DOHH2 (cell line): Measurements from ENCODE around the gene FOS.

Experiments
- H3F3A ChIP-seq: fragments of 200-600 bp; sonication (generic), shearing (Covaris generic); 2 replicates; pipeline ENCODE4 v1.6.0; 2016; ENCODE audit warnings: antibody characterized with exemption, mild to moderate bottlenecking; ENCODE audit not compliant: control insufficient read depth, insufficient read depth
- H3K27ac ChIP-seq: fragments of 200-600 bp; sonication (generic); 2 replicates; pipeline ENCODE4 v1.5.1; 2014; ENCODE audit warnings: low read depth, mild to moderate bottlenecking, low read length, moderate library complexity
- H3K27me3 ChIP-seq: fragments of 200-600 bp; sonication (generic); 2 replicates; pipeline ENCODE4 v1.6.1; 2014; ENCODE audit warnings: mild to moderate bottlenecking, low read length, mixed read lengths; ENCODE audit not compliant: control insufficient read depth
- H3K36me3 ChIP-seq: fragments of 200-600 bp; sonication (generic); 2 replicates; pipeline ENCODE4 v1.6.1; 2014; ENCODE audit warnings: mild to moderate bottlenecking, low read length, moderate library complexity, mixed read lengths; ENCODE audit not compliant: control insufficient read depth
- H3K4me1 ChIP-seq: fragments of 200-600 bp; sonication (generic); 2 replicates; pipeline ENCODE4 v1.6.1; 2014; ENCODE audit warnings: mild to moderate bottlenecking, low read length, mixed read lengths; ENCODE audit not compliant: control insufficient read depth
- H3K4me2 ChIP-seq: fragments of 200-600 bp; sonication (generic); 2 replicates; pipeline ENCODE4 v1.6.0; 2014; ENCODE audit warnings: mild to moderate bottlenecking, low read length, moderate library complexity
- H3K4me3 ChIP-seq: fragments of 200-600 bp; sonication (generic); 2 replicates; pipeline ENCODE4 v1.5.1; 2014; ENCODE audit warnings: mild to moderate bottlenecking, low read length, mixed read lengths
- H3K79me2 ChIP-seq: fragments of 200-600 bp; sonication (generic); 2 replicates; pipeline ENCODE4 v1.6.1; 2014; ENCODE audit warnings: mild to moderate bottlenecking, low read length, mixed read lengths; ENCODE audit not compliant: control insufficient read depth
- H3K9me2 ChIP-seq: fragments of 200-600 bp; sonication (generic); replicated peaks from 2 replicates; pipeline ENCODE4 v1.6.1; 2014; ENCODE audit warnings: mild to moderate bottlenecking, low read length, mixed read lengths; ENCODE audit not compliant: control insufficient read depth
- H3K9me3 ChIP-seq: fragments of 200-600 bp; sonication (generic); 2 replicates; pipeline ENCODE4 v1.6.1; 2014; ENCODE audit warnings: antibody characterized with exemption, low read length, mixed read lengths; ENCODE audit not compliant: control insufficient read depth, insufficient read depth
- H4K20me1 ChIP-seq: fragments of 200-600 bp; sonication (generic); 2 replicates; pipeline ENCODE4 v1.6.0; 2014; ENCODE audit warnings: low read depth, mild to moderate bottlenecking, antibody characterized with exemption, low read length, moderate library complexity; ENCODE audit not compliant: control insufficient read depth, insufficient read depth
- CTCF ChIP-seq: fragments of 200-600 bp; sonication (generic); IDR thresholded peaks from one replicate; pipeline ENCODE4 v1.5.1; 2014; ENCODE audit warnings: antibody characterized with exemption, mild to moderate bottlenecking, low read depth, low read length; ENCODE audit not compliant: poor library complexity, severe bottlenecking
- EZH2phosphoT487 ChIP-seq: fragments of 200-600 bp; sonication (generic); IDR thresholded peaks from 2 replicates; pipeline ENCODE4 v1.6.1; 2017; ENCODE audit warnings: borderline replicate concordance, mild to moderate bottlenecking, antibody characterized with exemption, low read length, moderate library complexity, mixed read lengths

Gene FOS

GRCh38 chr14:75283833-75284563, 5.4 kb downstream of the FOS start:
- no peak overlapping the region for H3K27ac ChIP-seq
- peaks cover 19% of the 10 kb centered on the region for H3K4me1 ChIP-seq
- no peaks in the 10 kb centered on the region for H3K36me3 ChIP-seq
- H3K79me2 ChIP-seq = no peaks in the 10 kb centered on the region
- no peaks in the 10 kb centered on the region for H3K9me2 ChIP-seq
- no peak overlapping the region for H3K4me3 ChIP-seq
- no peaks in the 10 kb centered on the region for H3F3A ChIP-seq
- no peaks in the 10 kb centered on the region for H3K9me3 ChIP-seq
- H3K27me3 ChIP-seq = peaks cover 51% of the 10 kb centered on the region
- peaks cover 9% of the 10 kb centered on the region for H4K20me1 ChIP-seq
- TF ChIP-seq CTCF (no peak), EZH2phosphoT487 (no peak)
- H3K4me2 ChIP-seq = no peak overlapping the region

- Histone ChIP-seq H3K4me3 (no peak overlapping the region), H3K79me2 (no peaks in the 10 kb centered on the region), H3K36me3 (no peaks in the 10 kb centered on the region), H3K4me1 (peaks cover 7% of the 10 kb centered on the region), H3K9me2 (no peaks in the 10 kb centered on the region), H3K9me3 (no peaks in the 10 kb centered on the region), H3K27me3 (peaks cover 48% of the 10 kb centered on the region), H4K20me1 (peaks cover 3% of the 10 kb centered on the region), H3F3A (no peaks in the 10 kb centered on the region), H3K4me2 (no peak overlapping the region), H3K27ac (no peak overlapping the region)
- TF ChIP-seq CTCF = no peak
- TF ChIP-seq EZH2phosphoT487 = no peak
Observed at GRCh38 chr14:75285331-75285730, 6.7 kb downstream of the FOS start.

GRCh38 chr14:75286313-75286712, 7.7 kb downstream of the FOS start:
- H4K20me1 ChIP-seq = no peaks in the 10 kb centered on the region
- peaks cover 7% of the 10 kb centered on the region for H3K4me1 ChIP-seq
- no peak for TF ChIP-seq EZH2phosphoT487
- no peak for TF ChIP-seq CTCF
- H3K27me3 ChIP-seq = peaks cover 48% of the 10 kb centered on the region
- H3K36me3 ChIP-seq = no peaks in the 10 kb centered on the region
- no peaks in the 10 kb centered on the region for H3F3A ChIP-seq
- no peak overlapping the region for H3K27ac ChIP-seq
- no peaks in the 10 kb centered on the region for H3K9me3 ChIP-seq
- no peak overlapping the region for H3K4me2 ChIP-seq
- no peaks in the 10 kb centered on the region for H3K79me2 ChIP-seq
- no peak overlapping the region for H3K4me3 ChIP-seq
- H3K9me2 ChIP-seq = no peaks in the 10 kb centered on the region
